ENCODE measurements around the gene SFMBT1. TPM values are rescaled to one million over a fixed set of nuclear protein-coding genes. Genes with fewer than 3 reads are reported as not detected.

SFMBT1 gene
- total and polyA plus RNA-seq, 9 of the 15 experiments (the other 6 are each of a cell fraction or from before 2014, with no cell fraction given), result 0.76 to 6.6 (median 3.6) TPM

- intact Hi-C loops (cut with micrococcal nuclease), result loop anchor here (5.0 kb wide), 1 partner anchor 258 kb away; no protein-coding TSS in a partner anchor
- Histone ChIP-seq H4K20me1 (replicated peaks; ENCODE audit: control insufficient read depth, insufficient read depth, low read length) (0 out of 2 replicates have a peak, but pooled peaks cover 7% of the 10 kb centered on the region), H2AFZ (ENCODE audit: low read depth, low read length) (no peak overlapping the region), H3K9me3 (replicated peaks; ENCODE audit: control insufficient read depth, insufficient read depth, low read depth, low read length) (no peaks in the 10 kb centered on the region), H3K9ac (ENCODE audit: insufficient read depth in 1 of 2, low read depth in 2 of 2, low read length in 2 of 2) (no peak overlapping the region), H3K27ac (ENCODE audit: extremely low read depth, low read depth, low read length) (no peak overlapping the region), H3K4me3 (no peak overlapping the region), H3K9me1 (ENCODE audit: control insufficient read depth, insufficient read depth, low read length) (no peaks in the 10 kb centered on the region), H3K4me2 (ENCODE audit: insufficient read depth, low read length) (no peak overlapping the region), H3K36me3 (ENCODE audit: control insufficient read depth, insufficient read depth, low read length) (peaks cover 6% of the 10 kb centered on the region; the same call in 1 of the 3 replicates), H3K79me2 (ENCODE audit: control insufficient read depth, insufficient read depth, low read length) (no peaks in the 10 kb centered on the region), H3K27me3 (ENCODE audit: control insufficient read depth in 2 of 2, insufficient read depth in 2 of 2, low read length in 2 of 2) (no peaks in the 10 kb centered on the region), H3K4me1 (replicated peaks in 1 of 2; ENCODE audit: control insufficient read depth in 2 of 2, insufficient read depth in 2 of 2, low read length in 2 of 2) (no peaks in the 10 kb centered on the region; a peak in 1 of 5 replicates)
- BruUV-seq (replicated peaks), result no TSS peak
- no peak for FAIRE-seq
- 20% methylated on average over 1 of the region's 2 CpGs for WGBS (ENCODE audit: insufficient coverage, low coverage, missing lambda C conversion rate)
- ChIA-PET CTCF (ENCODE audit: low intra/inter-chr PET ratio) (no interaction called here), POLR2A (no interaction called here)
- TF ChIP-seq MIER1 (IDR thresholded peaks at IDR 0.05; ENCODE audit: low read depth) (0 out of 2 replicates have a peak, but pooled peaks have one; percentile 27), EHMT2 (IDR thresholded peaks at IDR 0.05) (peak; percentile 62; the same call in 1 of the 2 replicates), OTX1 (CRISPR knock-in tag; IDR thresholded peaks at IDR 0.05) (no peak), REST (IDR thresholded peaks at IDR 0.05; ENCODE audit: borderline replicate concordance) (peak; percentile 86), REST (CRISPR knock-in tag; IDR thresholded peaks at IDR 0.05; ENCODE audit: low read depth) (no peak)
- no peak for ATAC-seq
- DNase-seq (ENCODE audit: extremely low read depth in 1 of 4, low spot score in 3 of 4), result no peak
- in situ Hi-C loops (cut with MboI), result no loop called here
Observed at GRCh38 chr3:52854013-52854412, 191.9 kb downstream of the SFMBT1 start.

Other genes with a start within 250 kb of the SFMBT1 start
- 0.09 TPM in 1 of 2 replicates, not detected in the other for gene ITIH4, start 215.4 kb downstream of the SFMBT1 start, total RNA-seq (2014; rRNA removed)
- not detected in 2 replicates for gene ITIH4, start 215.4 kb downstream of the SFMBT1 start, total RNA-seq (2014; rRNA removed; fragmentation: Illumina TruSeq; extraction: Trizol)
- not detected in 2 replicates for gene ITIH4, start 215.4 kb downstream of the SFMBT1 start, total RNA-seq (2015; rRNA removed; fragmentation: Illumina TruSeq; extraction: Trizol)
- 0.62 and 0.96 TPM in 2 replicates for gene ITIH4, start 215.4 kb downstream of the SFMBT1 start, total RNA-seq (2021)
- gene ITIH4, start 215.4 kb downstream of the SFMBT1 start, polyA plus RNA-seq (2011; rRNA removed), result 0.20 TPM in 1 of 2 replicates, not detected in the other
- not detected in 2 replicates for gene ITIH4, start 215.4 kb downstream of the SFMBT1 start, polyA plus RNA-seq (2014; fragmentation: Illumina TruSeq; extraction: Trizol)
- gene ITIH4, start 215.4 kb downstream of the SFMBT1 start, polyA plus RNA-seq (2014; fragmentation: Nextera tagmentation; extraction: Ambion mirVana), result not detected
- not detected in 2 replicates for gene ITIH4, start 215.4 kb downstream of the SFMBT1 start, polyA plus RNA-seq (2014; rRNA removed)
- gene MUSTN1, start 211.1 kb downstream of the SFMBT1 start, total RNA-seq (2014; rRNA removed), result 0.18 TPM in 1 of 2 replicates, not detected in the other
- not detected in 2 replicates for gene MUSTN1, start 211.1 kb downstream of the SFMBT1 start, total RNA-seq (2014; rRNA removed; fragmentation: Illumina TruSeq; extraction: Trizol)
- gene MUSTN1, start 211.1 kb downstream of the SFMBT1 start, total RNA-seq (2015; rRNA removed; fragmentation: Illumina TruSeq; extraction: Trizol), result 0.38 TPM in 1 of 2 replicates, not detected in the other
- 0.78 TPM in 1 of 2 replicates, not detected in the other for gene MUSTN1, start 211.1 kb downstream of the SFMBT1 start, total RNA-seq (2021)
- gene MUSTN1, start 211.1 kb downstream of the SFMBT1 start, polyA plus RNA-seq (2011; rRNA removed), result not detected in 2 replicates
- 0.74 and 0.82 TPM in 2 replicates for gene MUSTN1, start 211.1 kb downstream of the SFMBT1 start, polyA plus RNA-seq (2014; fragmentation: Illumina TruSeq; extraction: Trizol)
- gene MUSTN1, start 211.1 kb downstream of the SFMBT1 start, polyA plus RNA-seq (2014; fragmentation: Nextera tagmentation; extraction: Ambion mirVana), result under 1 TPM in 1 of 2 experiments, not detected in 1; 0.15 TPM
- 0.44 TPM in 1 of 2 replicates, not detected in the other for gene MUSTN1, start 211.1 kb downstream of the SFMBT1 start, polyA plus RNA-seq (2014; rRNA removed)
- 2.9 and 4.9 TPM in 2 replicates for gene STIMATE, start 148.5 kb downstream of the SFMBT1 start, total RNA-seq (2014; rRNA removed)
- 2.0 and 3.0 TPM in 2 replicates for gene STIMATE, start 148.5 kb downstream of the SFMBT1 start, total RNA-seq (2014; rRNA removed; fragmentation: Illumina TruSeq; extraction: Trizol)
- gene STIMATE, start 148.5 kb downstream of the SFMBT1 start, total RNA-seq (2015; rRNA removed; fragmentation: Illumina TruSeq; extraction: Trizol), result 5.1 and 5.2 TPM in 2 replicates
- gene STIMATE, start 148.5 kb downstream of the SFMBT1 start, total RNA-seq (2021), result 5.3 and 6.9 TPM in 2 replicates
- 2.5 and 2.8 TPM in 2 replicates for gene STIMATE, start 148.5 kb downstream of the SFMBT1 start, polyA plus RNA-seq (2011; rRNA removed)
- gene STIMATE, start 148.5 kb downstream of the SFMBT1 start, polyA plus RNA-seq (2014; fragmentation: Illumina TruSeq; extraction: Trizol), result 6.3 and 7.7 TPM in 2 replicates
- under 1 TPM; 0.14 to 0.52 TPM for gene STIMATE, start 148.5 kb downstream of the SFMBT1 start, polyA plus RNA-seq (2014; fragmentation: Nextera tagmentation; extraction: Ambion mirVana)
- gene STIMATE, start 148.5 kb downstream of the SFMBT1 start, polyA plus RNA-seq (2014; rRNA removed), result 7.6 and 8.4 TPM in 2 replicates
- 4.4 and 6.2 TPM in 2 replicates for gene RFT1, start 84.4 kb upstream of the SFMBT1 start, total RNA-seq (2014; rRNA removed)
- 6.1 and 6.2 TPM in 2 replicates for gene RFT1, start 84.4 kb upstream of the SFMBT1 start, total RNA-seq (2014; rRNA removed; fragmentation: Illumina TruSeq; extraction: Trizol)
- 5.0 and 6.0 TPM in 2 replicates for gene RFT1, start 84.4 kb upstream of the SFMBT1 start, total RNA-seq (2015; rRNA removed; fragmentation: Illumina TruSeq; extraction: Trizol)
- gene RFT1, start 84.4 kb upstream of the SFMBT1 start, total RNA-seq (2021), result 10.9 and 13.9 TPM in 2 replicates
- 16.5 and 23.8 TPM in 2 replicates for gene RFT1, start 84.4 kb upstream of the SFMBT1 start, polyA plus RNA-seq (2011; rRNA removed)
- 10.5 and 11.3 TPM in 2 replicates for gene RFT1, start 84.4 kb upstream of the SFMBT1 start, polyA plus RNA-seq (2014; fragmentation: Illumina TruSeq; extraction: Trizol)
- 1 to 10 TPM; 7.4 to 9.0 TPM for gene RFT1, start 84.4 kb upstream of the SFMBT1 start, polyA plus RNA-seq (2014; fragmentation: Nextera tagmentation; extraction: Ambion mirVana)
- 8.9 and 10.1 TPM in 2 replicates for gene RFT1, start 84.4 kb upstream of the SFMBT1 start, polyA plus RNA-seq (2014; rRNA removed)
- 3.0 and 4.6 TPM in 2 replicates for gene PRKCD, start 115.1 kb upstream of the SFMBT1 start, total RNA-seq (2014; rRNA removed)
- 4.2 and 4.4 TPM in 2 replicates for gene PRKCD, start 115.1 kb upstream of the SFMBT1 start, total RNA-seq (2014; rRNA removed; fragmentation: Illumina TruSeq; extraction: Trizol)
- gene PRKCD, start 115.1 kb upstream of the SFMBT1 start, total RNA-seq (2015; rRNA removed; fragmentation: Illumina TruSeq; extraction: Trizol), result 5.9 and 6.1 TPM in 2 replicates
- gene PRKCD, start 115.1 kb upstream of the SFMBT1 start, total RNA-seq (2021), result 15.7 and 16.0 TPM in 2 replicates
- 15.3 and 16.0 TPM in 2 replicates for gene PRKCD, start 115.1 kb upstream of the SFMBT1 start, polyA plus RNA-seq (2011; rRNA removed)
- gene PRKCD, start 115.1 kb upstream of the SFMBT1 start, polyA plus RNA-seq (2014; fragmentation: Illumina TruSeq; extraction: Trizol), result 18.8 and 19.5 TPM in 2 replicates
- gene PRKCD, start 115.1 kb upstream of the SFMBT1 start, polyA plus RNA-seq (2014; fragmentation: Nextera tagmentation; extraction: Ambion mirVana), result 1 to 10 TPM; 2.5 to 4.1 TPM
- gene PRKCD, start 115.1 kb upstream of the SFMBT1 start, polyA plus RNA-seq (2014; rRNA removed), result 14.1 and 14.3 TPM in 2 replicates
- gene TKT, start 209.9 kb upstream of the SFMBT1 start, total RNA-seq (2014; rRNA removed), result 288 and 355 TPM in 2 replicates
- gene TKT, start 209.9 kb upstream of the SFMBT1 start, total RNA-seq (2014; rRNA removed; fragmentation: Illumina TruSeq; extraction: Trizol), result 88.1 and 108 TPM in 2 replicates
- 187 and 191 TPM in 2 replicates for gene TKT, start 209.9 kb upstream of the SFMBT1 start, total RNA-seq (2015; rRNA removed; fragmentation: Illumina TruSeq; extraction: Trizol)
- gene TKT, start 209.9 kb upstream of the SFMBT1 start, total RNA-seq (2021), result 401 and 410 TPM in 2 replicates
- gene TKT, start 209.9 kb upstream of the SFMBT1 start, polyA plus RNA-seq (2011; rRNA removed), result 70.1 and 173 TPM in 2 replicates
- gene TKT, start 209.9 kb upstream of the SFMBT1 start, polyA plus RNA-seq (2014; fragmentation: Illumina TruSeq; extraction: Trizol), result 250 and 316 TPM in 2 replicates
- gene TKT, start 209.9 kb upstream of the SFMBT1 start, polyA plus RNA-seq (2014; fragmentation: Nextera tagmentation; extraction: Ambion mirVana), result 100 to 1,000 TPM in 1 of 2 experiments, 10 to 100 TPM in 1; 58.1 to 107 TPM
- 226 and 263 TPM in 2 replicates for gene TKT, start 209.9 kb upstream of the SFMBT1 start, polyA plus RNA-seq (2014; rRNA removed)

Data from K562 (cell line).